K562 (cell line): ENCODE results near the gene ZNF554. TPM values are rescaled to one million over a fixed set of nuclear protein-coding genes. Genes with fewer than 3 reads are reported as not detected.

Experiments
- ARHGAP35 ChIP-seq: fragments of 450-650 bp; IDR thresholded peaks from 2 replicates; pipeline ENCODE4 v1.6.1; 2018; ENCODE audit not compliant: partially characterized antibody
- ATF2 ChIP-seq: sonication (generic); formaldehyde crosslinking; IDR thresholded peaks from 2 replicates; pipeline ENCODE4 v1.8.1; 2022; ENCODE audit warnings: missing genetic modification reagents
- CEBPB ChIP-seq: fragments of 450-650 bp; IDR thresholded peaks from 2 replicates; pipeline ENCODE4 v1.6.1; 2016; ENCODE audit warnings: missing genetic modification characterization, missing compliant biosample characterization
- CREB3 ChIP-seq: fragments of 450-650 bp; conservative IDR thresholded peaks from 2 replicates; pipeline ENCODE4 v1.6.1; 2016; ENCODE audit warnings: missing genetic modification characterization, low read depth, mild to moderate bottlenecking, missing compliant biosample characterization, moderate library complexity
- EP400 ChIP-seq: fragments of 450-650 bp; IDR thresholded peaks from 2 replicates; pipeline ENCODE4 v1.6.1; 2017; ENCODE audit warnings: antibody characterized with exemption, mild to moderate bottlenecking, moderate library complexity
- GABPA ChIP-seq: fragments of 200-800 bp; sonication (Bioruptor generic); conservative IDR thresholded peaks from 2 replicates; pipeline ENCODE4 v1.6.1; 2016; ENCODE audit warnings: low read depth, missing genetic modification characterization, missing compliant biosample characterization
- GABPB1 ChIP-seq: sonication (generic); formaldehyde crosslinking; IDR thresholded peaks from 2 replicates; pipeline ENCODE4 v1.8.0; 2022; ENCODE audit warnings: mild to moderate bottlenecking, missing genetic modification reagents
- KDM4B ChIP-seq, 2 experiments: fragments of 450-650 bp in 1 of 2; sonication (generic) in 1 of 2; IDR thresholded peaks; 2 replicates each; pipeline ENCODE4 v1.6.1; 2016 to 2017; ENCODE audit warnings: borderline replicate concordance in 2 of 2, antibody characterized with exemption in 1 of 2, low read depth in 1 of 2, mild to moderate bottlenecking in 1 of 2
- MNT ChIP-seq, 2 experiments: fragments of 450-650 bp; conservative IDR thresholded peaks; 2 replicates each; pipeline ENCODE4 v1.6.1; 2017; ENCODE audit warnings: mild to moderate bottlenecking in 2 of 2, moderate library complexity in 2 of 2
- NR1H2 ChIP-seq: sonication (generic); formaldehyde crosslinking; IDR thresholded peaks from 2 replicates; pipeline ENCODE4 v1.4.0; 2020; ENCODE audit warnings: mild to moderate bottlenecking, missing genetic modification reagents
- PHF8 ChIP-seq: fragments of 200-600 bp; sonication (generic); IDR thresholded peaks from 2 replicates; pipeline ENCODE4 v1.6.1; 2012; ENCODE audit warnings: mixed run types, mild to moderate bottlenecking, inconsistent platforms, low read length, moderate library complexity, borderline replicate concordance
- PTTG1 ChIP-seq: fragments of 450-650 bp; IDR thresholded peaks from 2 replicates; pipeline ENCODE4 v1.6.1; 2016; ENCODE audit warnings: low read depth, mild to moderate bottlenecking, missing genetic modification characterization, missing compliant biosample characterization
- SMAD2 ChIP-seq: fragments of 150-350 bp; IDR thresholded peaks from 2 replicates; pipeline ENCODE4 v1.6.1; 2014; ENCODE audit warnings: low read depth, mild to moderate bottlenecking, low read length
- SMARCB1 ChIP-seq: IDR thresholded peaks from 2 replicates; pipeline ENCODE4 v1.6.1; 2011; ENCODE audit warnings: improper control_type of control experiment, low read depth; ENCODE audit not compliant: insufficient read length
- SMC3 ChIP-seq: conservative IDR thresholded peaks from 2 replicates; pipeline ENCODE4 v1.6.1; 2011; ENCODE audit warnings: low read depth, low read length, improper control_type of control experiment; ENCODE audit not compliant: insufficient read depth
- TSHZ1 ChIP-seq: fragments of 250-450 bp; sonication (Bioruptor Pico); IDR thresholded peaks from 2 replicates; pipeline ENCODE4 v1.4.0; 2020; ENCODE audit warnings: mild to moderate bottlenecking, moderate library complexity
- ZBTB8A ChIP-seq: fragments of 450-650 bp; IDR thresholded peaks from 2 replicates; pipeline ENCODE4 v1.6.1; 2018; ENCODE audit warnings: mild to moderate bottlenecking, moderate library complexity; ENCODE audit not compliant: partially characterized antibody
- ZNF133 ChIP-seq: fragments of 250-450 bp; sonication (Bioruptor Pico); IDR thresholded peaks from 2 replicates; pipeline ENCODE4 v1.4.0; 2020; ENCODE audit warnings: mild to moderate bottlenecking
- ZNF696 ChIP-seq: fragments of 250-450 bp; sonication (Bioruptor Pico); conservative IDR thresholded peaks from 2 replicates; pipeline ENCODE4 v1.4.0; 2020; ENCODE audit warnings: mild to moderate bottlenecking, moderate library complexity
- polyA plus RNA-seq, 8 experiments: library from polyadenylated mRNA; depleted of rRNA in 4 of 8; stranded (reverse) in 5 of 8; unstranded in 3 of 8; fragments of >200 nt; fragmentation: Nextera tagmentation in 2 of 8; fragmentation: Illumina TruSeq in 1 of 8; extraction: Ambion mirVana in 2 of 8; extraction: Trizol in 1 of 8; gene quantifications; 2 replicates each; pipeline versions ENCODE4 v1.2.1 to v1.2.3, GENCODE V29; 2011 to 2014; ENCODE audit warnings: inconsistent platforms in 1 of 8, missing spikeins in 1 of 8
- total RNA-seq, 7 experiments: library from RNA; depleted of rRNA in 6 of 7; stranded (reverse); fragments of >200 nt in 6 of 7; fragmentation: Illumina TruSeq in 2 of 7; extraction: Trizol in 2 of 7; gene quantifications; 2 replicates each; pipeline versions ENCODE4 v1.2.1 to v1.2.3, GENCODE V29; 2011 to 2021; ENCODE audit warnings: low replicate concordance in 1 of 7

The ZNF554 gene
- total and polyA plus RNA-seq, 9 of the 15 experiments (the other 6 are each of a cell fraction or from before 2014, with no cell fraction given): 0.07 to 1.8 (median 1.1) TPM

- TF ChIP-seq SMC3 (0 out of 2 replicates have a peak, but pooled peaks have one; percentile 22), CEBPB (tag) (peak; percentile 95), MNT (conservative IDR thresholded peaks at IDR 0.05) (peak; percentile 100), ZBTB8A (no peak), ARHGAP35 (no peak), GABPA (tag) (peak; percentile 98), NR1H2 (CRISPR knock-in tag) (peak; percentile 25; the same call in 1 of the 2 replicates), PTTG1 (no peak), ZNF133 (CRISPR knock-in tag) (no peak), SMAD2 (no peak), ZNF696 (CRISPR knock-in tag) (no peak), KDM4B (IDR thresholded peaks at IDR 0.05; ENCODE audit: borderline replicate concordance in 2 of 2, low read depth in 1 of 2) (peak in 1 of 2 experiments; percentile 70; a peak in 1 of 4 replicates), GABPB1 (CRISPR knock-in tag) (peak; percentile 98), PHF8 (peak; percentile 86; the same call in 1 of the 2 replicates), TSHZ1 (0 out of 2 replicates have a peak, but pooled peaks have one; percentile 45), SMARCB1 (no peak), ATF2 (CRISPR knock-in tag) (peak; percentile 87), EP400 (peak; percentile 99), CREB3 (peak; percentile 92)
Measured at GRCh38 chr19:2782936-2783780, 36.5 kb upstream of the ZNF554 start, which contains the start of gene SGTA (continued).
